A673 (cell line): ENCODE measurements around the gene MITF.

Experiments
- EZH2 ChIP-seq: fragments of 200-600 bp; sonication (generic); IDR thresholded peaks from 2 replicates; pipeline ENCODE4 v1.6.1; 2017; ENCODE audit warnings: borderline replicate concordance, low read depth, mild to moderate bottlenecking, mixed read lengths, antibody characterized with exemption, low read length; ENCODE audit not compliant: poor library complexity, severe bottlenecking
- TF ChIP-seq, protein P1 (sequence below): fragments of 300-800, 200-600 bp; sonication (generic); conservative IDR thresholded peaks from 2 replicates; pipeline ENCODE4 v1.5.1; 2017; ENCODE audit warnings: low read depth, mild to moderate bottlenecking, antibody characterized with exemption, low read length, moderate library complexity, mixed read lengths

DNA sequence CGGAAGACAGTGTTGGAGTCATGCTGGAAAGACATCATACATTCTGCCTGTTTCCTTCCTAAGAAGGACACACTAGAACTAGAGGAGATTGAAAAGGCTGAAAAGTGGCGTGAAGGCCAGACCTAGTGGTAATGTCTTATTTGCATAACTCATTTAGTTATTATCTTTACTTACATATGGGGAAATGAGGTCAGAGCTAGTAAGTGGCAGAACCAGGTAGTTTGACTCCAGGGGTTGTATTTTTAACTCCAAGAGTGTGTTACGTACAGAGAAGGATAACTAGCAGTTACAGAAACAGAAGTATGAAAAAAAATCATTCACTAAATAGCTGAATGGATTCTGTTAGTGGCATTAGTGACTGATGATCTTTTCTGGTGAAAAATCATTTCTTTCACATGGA is 108.0 kb downstream of the MITF start:
- TF ChIP-seq EZH2 = no peak
- TF ChIP-seq, protein P1, sequence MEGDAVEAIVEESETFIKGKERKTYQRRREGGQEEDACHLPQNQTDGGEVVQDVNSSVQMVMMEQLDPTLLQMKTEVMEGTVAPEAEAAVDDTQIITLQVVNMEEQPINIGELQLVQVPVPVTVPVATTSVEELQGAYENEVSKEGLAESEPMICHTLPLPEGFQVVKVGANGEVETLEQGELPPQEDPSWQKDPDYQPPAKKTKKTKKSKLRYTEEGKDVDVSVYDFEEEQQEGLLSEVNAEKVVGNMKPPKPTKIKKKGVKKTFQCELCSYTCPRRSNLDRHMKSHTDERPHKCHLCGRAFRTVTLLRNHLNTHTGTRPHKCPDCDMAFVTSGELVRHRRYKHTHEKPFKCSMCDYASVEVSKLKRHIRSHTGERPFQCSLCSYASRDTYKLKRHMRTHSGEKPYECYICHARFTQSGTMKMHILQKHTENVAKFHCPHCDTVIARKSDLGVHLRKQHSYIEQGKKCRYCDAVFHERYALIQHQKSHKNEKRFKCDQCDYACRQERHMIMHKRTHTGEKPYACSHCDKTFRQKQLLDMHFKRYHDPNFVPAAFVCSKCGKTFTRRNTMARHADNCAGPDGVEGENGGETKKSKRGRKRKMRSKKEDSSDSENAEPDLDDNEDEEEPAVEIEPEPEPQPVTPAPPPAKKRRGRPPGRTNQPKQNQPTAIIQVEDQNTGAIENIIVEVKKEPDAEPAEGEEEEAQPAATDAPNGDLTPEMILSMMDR = no peak
